K562 (cell line): ENCODE data around the gene ZNF804A. TPM values are rescaled to one million over a fixed set of nuclear protein-coding genes. Genes with fewer than 3 reads are reported as not detected.

Experiments used
- ATAC-seq: fragments of 200-7000 bp; cut with Tn5 transposase; 3 replicates; pipeline ENCODE4 v1.9.1; 2020; ENCODE audit warnings: moderate library complexity
- BruUV-seq: library from RNA; stranded (reverse); fragments of 400-500 nt; replicated peaks from 2 replicates; lab custom pipeline; 2021; lab: Mats Ljungman, UMichigan
- CTCF ChIA-PET: fragments of 300-600 bp; formaldehyde crosslinking; extraction: SDS; loops from one replicate; lab custom pipeline; 2021; ENCODE audit warnings: low intra/inter-chr PET ratio; lab: Yijun Ruan, JAX
- POLR2A ChIA-PET: fragments of 300-600, 350-650 bp; sonication (Branson Sonifier 250); formaldehyde crosslinking; extraction: SDS; loops from one replicate; lab custom pipeline; 2021; ENCODE audit warnings: antibody characterized with exemption, inconsistent platforms; lab: Yijun Ruan, JAX
- DNase-seq, 4 experiments: peaks; one replicate each; pipeline versions ENCODE4 v3.0.0 to v3.0.0-alpha.2; 2011 to 2018; ENCODE audit warnings: low spot score in 3 of 4, mixed read lengths in 3 of 4; ENCODE audit errors: extremely low read depth in 1 of 4
- FAIRE-seq: peaks from 2 replicates; lab custom pipeline; 2011; peaks lifted over from hg19 to GRCh38; lab: Jason Lieb, UNC
- H2AFZ ChIP-seq: 2 replicates; pipeline ENCODE4 v1.6.0; 2011; ENCODE audit warnings: low read depth, low read length, control low read depth, inconsistent platforms
- H3K27ac ChIP-seq: fragments of 200-600 bp; 3 replicates; pipeline ENCODE4 v1.8.0; 2011; ENCODE audit warnings: low read depth, mild to moderate bottlenecking, control low read depth, inconsistent platforms, low read length, moderate library complexity, mixed read lengths; ENCODE audit errors: extremely low read depth
- H3K27me3 ChIP-seq, 2 experiments: fragments of 300-600 bp in 1 of 2; 2 replicates in 1 of 2; 3 replicates in 1 of 2; pipeline versions ENCODE4 v1.6.0 to v1.8.0; 2011; ENCODE audit warnings: inconsistent platforms in 2 of 2, low read length in 2 of 2, mild to moderate bottlenecking in 1 of 2, mixed read lengths in 1 of 2, moderate library complexity in 1 of 2; ENCODE audit not compliant: control insufficient read depth in 2 of 2, insufficient read depth in 2 of 2
- H3K36me3 ChIP-seq: fragments of 300-600 bp; 3 replicates; pipeline ENCODE4 v1.8.0; 2011; ENCODE audit warnings: mild to moderate bottlenecking, low read length, inconsistent platforms; ENCODE audit not compliant: control insufficient read depth, insufficient read depth
- H3K4me1 ChIP-seq, 2 experiments: fragments of 200-600 bp in 1 of 2; replicated peaks in 1 of 2; 2 replicates in 1 of 2; 3 replicates in 1 of 2; pipeline versions ENCODE4 v1.5.1 to v1.8.0; 2011; ENCODE audit warnings: inconsistent platforms in 2 of 2, low read length in 2 of 2, mild to moderate bottlenecking in 1 of 2, mixed read lengths in 1 of 2, moderate library complexity in 1 of 2; ENCODE audit not compliant: control insufficient read depth in 2 of 2, insufficient read depth in 2 of 2
- H3K4me2 ChIP-seq: 2 replicates; pipeline ENCODE4 v1.6.1; 2011; ENCODE audit warnings: low read length, control low read depth, inconsistent platforms, mixed read lengths; ENCODE audit not compliant: insufficient read depth
- H3K4me3 ChIP-seq: fragments of 200-600 bp; sonication (generic), shearing (Covaris generic); 2 replicates; pipeline ENCODE4 v1.5.1; 2016; ENCODE audit warnings: control low read depth, inconsistent platforms
- H3K79me2 ChIP-seq: fragments of 200-600 bp; 3 replicates; pipeline ENCODE4 v1.8.0; 2011; ENCODE audit warnings: low read length, inconsistent platforms; ENCODE audit not compliant: control insufficient read depth, insufficient read depth
- H3K9ac ChIP-seq, 2 experiments: 2 replicates each; pipeline versions ENCODE4 v1.6.0 to v1.6.1; 2011; ENCODE audit warnings: low read depth in 2 of 2, low read length in 2 of 2, control low read depth in 1 of 2, inconsistent platforms in 1 of 2, mild to moderate bottlenecking in 1 of 2, mixed read lengths in 1 of 2; ENCODE audit not compliant: insufficient read depth in 1 of 2
- H3K9me1 ChIP-seq: one replicate; pipeline ENCODE4 v1.6.0; 2011; ENCODE audit warnings: inconsistent platforms, mild to moderate bottlenecking, low read length, moderate library complexity; ENCODE audit not compliant: control insufficient read depth, insufficient read depth
- H3K9me3 ChIP-seq: replicated peaks from 2 replicates; pipeline ENCODE4 v1.5.1; 2011; ENCODE audit warnings: low read depth, low read length, inconsistent platforms; ENCODE audit not compliant: control insufficient read depth, insufficient read depth
- H4K20me1 ChIP-seq: replicated peaks from 2 replicates; pipeline ENCODE4 v1.6.1; 2011; ENCODE audit warnings: low read length, inconsistent platforms, mixed read lengths; ENCODE audit not compliant: control insufficient read depth, insufficient read depth
- ARID3B ChIP-seq: fragments of 250-450 bp; sonication (Bioruptor Pico); IDR thresholded peaks from 2 replicates; pipeline ENCODE4 v1.4.0; 2020; ENCODE audit warnings: borderline replicate concordance
- CBX5 ChIP-seq: IDR thresholded peaks from 2 replicates; pipeline ENCODE4 v1.6.1; 2014; ENCODE audit warnings: low read depth, borderline replicate concordance
- CHD1 ChIP-seq: fragments of 200-600 bp; sonication (generic); IDR thresholded peaks from one replicate; pipeline ENCODE4 v1.6.1; 2012; ENCODE audit warnings: mild to moderate bottlenecking, moderate library complexity, low read length, inconsistent platforms
- HNRNPLL ChIP-seq: fragments of 200-400 bp; formaldehyde crosslinking; IDR thresholded peaks from 2 replicates; pipeline ENCODE4 v1.6.1; 2017; ENCODE audit warnings: low read length, low read depth, mild to moderate bottlenecking; ENCODE audit not compliant: poor library complexity, severe bottlenecking
- JUND ChIP-seq, 2 experiments: IDR thresholded peaks; 2 replicates in 1 of 2; 3 replicates in 1 of 2; pipeline ENCODE4 v1.6.1; 2011; ENCODE audit warnings: borderline replicate concordance in 2 of 2, low read depth in 2 of 2, low read length in 2 of 2, improper control_type of control experiment in 1 of 2, missing biosample characterization in 1 of 2, missing genetic modification characterization in 1 of 2, missing genetic modification reagents in 1 of 2
- KDM5B ChIP-seq: fragments of 200-600 bp; sonication (generic); IDR thresholded peaks from 2 replicates; pipeline ENCODE4 v1.6.1; 2012; ENCODE audit warnings: low read depth, mild to moderate bottlenecking, moderate library complexity, low read length, control low read depth, inconsistent platforms; ENCODE audit not compliant: insufficient replicate concordance
- MAFK ChIP-seq: IDR thresholded peaks from 2 replicates; pipeline ENCODE4 v1.6.1; 2011; ENCODE audit warnings: low read length, improper control_type of control experiment
- NR0B1 ChIP-seq: fragments of 450-650 bp; IDR thresholded peaks from one replicate; pipeline ENCODE4 v1.6.1; 2018; ENCODE audit warnings: mild to moderate bottlenecking, moderate library complexity; ENCODE audit not compliant: partially characterized antibody
- PPARD ChIP-seq: fragments of 250-450 bp; sonication (Bioruptor Pico); IDR thresholded peaks from 2 replicates; pipeline ENCODE4 v1.8.0; 2022; ENCODE audit warnings: inconsistent platforms, mild to moderate bottlenecking, moderate library complexity
- RBM25 ChIP-seq: fragments of 200-400 bp; formaldehyde crosslinking; IDR thresholded peaks from 2 replicates; pipeline ENCODE4 v1.6.1; 2018; ENCODE audit warnings: low read length, low read depth, moderate library complexity; ENCODE audit not compliant: severe bottlenecking
- SIRT6 ChIP-seq: IDR thresholded peaks from one replicate; pipeline ENCODE4 v1.6.1; 2012; ENCODE audit warnings: low read depth, mild to moderate bottlenecking, control low read depth, inconsistent platforms, low read length, moderate library complexity
- SMAD4 ChIP-seq: fragments of 250-450 bp; sonication (Bioruptor Pico); conservative IDR thresholded peaks from 2 replicates; pipeline ENCODE4 v1.8.0; 2021; ENCODE audit warnings: inconsistent platforms, mild to moderate bottlenecking, moderate library complexity
- ZBTB7A ChIP-seq: IDR thresholded peaks from 2 replicates; pipeline ENCODE4 v1.6.1; 2011; ENCODE audit warnings: low read depth, mild to moderate bottlenecking, low read length, moderate library complexity, borderline replicate concordance; ENCODE audit not compliant: control insufficient read depth
- ZC3H8 ChIP-seq: fragments of 450-650 bp; IDR thresholded peaks from 2 replicates; pipeline ENCODE4 v1.6.1; 2017
- ZHX1 ChIP-seq: fragments of 150-350 bp; conservative IDR thresholded peaks from 2 replicates; pipeline ENCODE4 v1.6.1; 2014; ENCODE audit warnings: low read length
- ZNF57 ChIP-seq: fragments of 450-650 bp; formaldehyde crosslinking; IDR thresholded peaks from 2 replicates; pipeline ENCODE4 v1.4.0; 2020; ENCODE audit warnings: mild to moderate bottlenecking, moderate library complexity
- WGBS: fragments of 100-300 bp; shearing (Covaris generic); methylation state at CpG from one replicate; pipeline ENCODE4 v1.1.6; 2016; ENCODE audit warnings: low coverage, mixed read lengths; ENCODE audit not compliant: insufficient coverage; ENCODE audit errors: missing lambda C conversion rate; 5-methylcytosine and 5-hydroxymethylcytosine counted together
- in situ Hi-C: fragments of 300-500 bp; cut with MboI; formaldehyde crosslinking; loops from 4 replicates; pipeline ENCODE4 v1.15.0; 2018; ENCODE audit warnings: inconsistent platforms, mixed read lengths
- intact Hi-C: fragments of 100-400 bp; cut with micrococcal nuclease; formaldehyde crosslinking; loops from 2 replicates; pipeline ENCODE4 v1.14.2; 2022
- polyA plus RNA-seq, 8 experiments: library from polyadenylated mRNA; depleted of rRNA in 4 of 8; stranded (reverse) in 5 of 8; unstranded in 3 of 8; fragments of >200 nt; fragmentation: Nextera tagmentation in 2 of 8; fragmentation: Illumina TruSeq in 1 of 8; extraction: Ambion mirVana in 2 of 8; extraction: Trizol in 1 of 8; gene quantifications; 2 replicates each; pipeline versions ENCODE4 v1.2.1 to v1.2.3, GENCODE V29; 2011 to 2014; ENCODE audit warnings: inconsistent platforms in 1 of 8, missing spikeins in 1 of 8
- total RNA-seq, 7 experiments: library from RNA; depleted of rRNA in 6 of 7; stranded (reverse); fragments of >200 nt in 6 of 7; fragmentation: Illumina TruSeq in 2 of 7; extraction: Trizol in 2 of 7; gene quantifications; 2 replicates each; pipeline versions ENCODE4 v1.2.1 to v1.2.3, GENCODE V29; 2011 to 2021; ENCODE audit warnings: low replicate concordance in 1 of 7

The ZNF804A gene
- total and polyA plus RNA-seq, 9 of the 15 experiments (the other 6 are each of a cell fraction or from before 2014, with no cell fraction given) = 0.01 to 1.2 (median 0.73) TPM

- WGBS = 13% methylated on average over 1 of the region's 1 CpG
- no peak for FAIRE-seq
- in situ Hi-C loops (no loop called here), intact Hi-C loops (no loop called here)
- TF ChIP-seq SIRT6 (no peak), CHD1 (no peak), CBX5 (no peak), KDM5B (no peak), SMAD4 (CRISPR knock-in tag) (no peak), MAFK (no peak), ZNF57 (CRISPR knock-in tag) (no peak), JUND (IDR thresholded peaks at IDR 0.05; ENCODE audit: borderline replicate concordance, low read depth, low read length) (no peak), JUND (tag; IDR thresholded peaks at IDR 0.05; ENCODE audit: borderline replicate concordance, low read depth, low read length) (no peak), ARID3B (CRISPR knock-in tag) (no peak), RBM25 (no peak), ZHX1 (no peak), ZBTB7A (no peak), NR0B1 (no peak), ZC3H8 (no peak), HNRNPLL (no peak), PPARD (CRISPR knock-in tag) (no peak)
- Histone ChIP-seq H3K79me2 (no peaks in the 10 kb centered on the region), H3K4me1 (no peaks in the 10 kb centered on the region), H3K27me3 (no peaks in the 10 kb centered on the region), H3K36me3 (no peaks in the 10 kb centered on the region), H3K4me3 (no peak overlapping the region), H3K4me2 (no peak overlapping the region), H4K20me1 (no peaks in the 10 kb centered on the region), H3K9me1 (no peaks in the 10 kb centered on the region), H2AFZ (no peak overlapping the region), H3K9me3 (no peaks in the 10 kb centered on the region; the same call in 1 of the 2 replicates), H3K27ac (no peak overlapping the region), H3K9ac (no peak overlapping the region)
- DNase-seq = no peak
- ATAC-seq = no peak
- ChIA-PET POLR2A (no interaction called here), CTCF (no interaction called here)
- no TSS peak for BruUV-seq
Measured at GRCh38 chr2:184830531-184830930, 232.2 kb downstream of the ZNF804A start.
